ENCODE measurements around the gene CD44.

DNA sequence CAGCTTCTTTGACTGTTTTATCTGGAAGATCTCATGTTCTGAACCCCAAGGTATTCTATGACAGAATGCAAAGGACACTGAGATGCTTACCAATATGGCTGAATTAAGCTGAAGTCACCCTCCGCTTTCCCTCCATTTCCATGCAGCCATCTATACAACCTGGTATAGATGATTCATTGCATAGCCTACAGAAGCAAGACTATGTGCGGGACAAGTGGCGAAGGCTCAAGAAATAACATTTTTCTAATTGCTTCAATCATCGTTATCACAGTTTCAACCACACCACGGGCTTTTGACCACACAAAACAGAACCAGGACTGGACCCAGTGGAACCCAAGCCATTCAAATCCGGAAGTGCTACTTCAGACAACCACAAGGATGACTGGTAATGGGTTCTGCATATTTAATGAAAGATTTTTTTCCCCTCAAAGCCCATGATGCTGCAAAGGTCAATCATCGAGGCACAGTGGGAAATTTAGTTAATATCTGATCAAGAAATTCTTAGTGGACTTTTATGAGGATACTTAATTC lies 61.9 kb downstream of the CD44 start:
- TF ChIP-seq, protein P1, sequence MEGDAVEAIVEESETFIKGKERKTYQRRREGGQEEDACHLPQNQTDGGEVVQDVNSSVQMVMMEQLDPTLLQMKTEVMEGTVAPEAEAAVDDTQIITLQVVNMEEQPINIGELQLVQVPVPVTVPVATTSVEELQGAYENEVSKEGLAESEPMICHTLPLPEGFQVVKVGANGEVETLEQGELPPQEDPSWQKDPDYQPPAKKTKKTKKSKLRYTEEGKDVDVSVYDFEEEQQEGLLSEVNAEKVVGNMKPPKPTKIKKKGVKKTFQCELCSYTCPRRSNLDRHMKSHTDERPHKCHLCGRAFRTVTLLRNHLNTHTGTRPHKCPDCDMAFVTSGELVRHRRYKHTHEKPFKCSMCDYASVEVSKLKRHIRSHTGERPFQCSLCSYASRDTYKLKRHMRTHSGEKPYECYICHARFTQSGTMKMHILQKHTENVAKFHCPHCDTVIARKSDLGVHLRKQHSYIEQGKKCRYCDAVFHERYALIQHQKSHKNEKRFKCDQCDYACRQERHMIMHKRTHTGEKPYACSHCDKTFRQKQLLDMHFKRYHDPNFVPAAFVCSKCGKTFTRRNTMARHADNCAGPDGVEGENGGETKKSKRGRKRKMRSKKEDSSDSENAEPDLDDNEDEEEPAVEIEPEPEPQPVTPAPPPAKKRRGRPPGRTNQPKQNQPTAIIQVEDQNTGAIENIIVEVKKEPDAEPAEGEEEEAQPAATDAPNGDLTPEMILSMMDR (conservative IDR thresholded peaks at IDR 0.05 in 1 of 2, IDR thresholded peaks at IDR 0.05 in 1 of 2; ENCODE audit: extremely low read depth in 1 of 2, insufficient read depth in 1 of 2, low read depth in 1 of 2, low read length in 2 of 2) = no peak
- no peak for TF ChIP-seq EZH2 (IDR thresholded peaks at IDR 0.05; ENCODE audit: borderline replicate concordance, low read length)
